Stimulated activated CD8-positive, alpha-beta memory T cell treated with anti-CD3 and anti-CD28 coated beads, Interleukin-12 subunit alpha, Interleukin-12 subunit beta, amount 100 ng/mL, for 24 hours (primary cell): ENCODE measurements around the gene COMTD1.
"Not testable (repeated sequence)": the region's sequence is repeated elsewhere in the genome, so short reads cannot be mapped to it uniquely, and the experiment has no call there.

Experiments
- DNase-seq: peaks from one replicate; pipeline ENCODE4 v3.0.0-alpha.2; 2020; ENCODE audit errors: extremely low read depth

COMTD1 gene

DNA sequence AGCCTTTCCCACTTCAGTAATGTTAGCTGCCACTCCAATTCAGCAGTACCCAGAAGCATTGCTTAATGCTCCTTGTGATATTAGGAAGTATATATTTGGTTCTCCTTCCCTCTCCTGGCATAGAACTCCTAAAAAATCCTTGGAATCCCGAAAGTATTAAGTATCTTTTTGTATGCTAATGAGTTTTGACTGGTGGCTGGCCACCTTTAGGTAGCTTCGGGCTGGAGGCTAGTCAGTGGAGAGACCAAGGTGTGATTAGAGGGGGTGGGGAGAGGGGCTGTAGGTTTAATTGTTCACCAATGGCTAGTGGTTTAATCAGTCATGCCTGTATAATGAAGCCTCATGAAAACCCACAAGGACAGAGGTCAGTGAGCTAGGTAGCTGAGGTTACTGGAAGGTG, 12.2 kb downstream of the COMTD1 start:
- no peak for DNase-seq

DNA sequence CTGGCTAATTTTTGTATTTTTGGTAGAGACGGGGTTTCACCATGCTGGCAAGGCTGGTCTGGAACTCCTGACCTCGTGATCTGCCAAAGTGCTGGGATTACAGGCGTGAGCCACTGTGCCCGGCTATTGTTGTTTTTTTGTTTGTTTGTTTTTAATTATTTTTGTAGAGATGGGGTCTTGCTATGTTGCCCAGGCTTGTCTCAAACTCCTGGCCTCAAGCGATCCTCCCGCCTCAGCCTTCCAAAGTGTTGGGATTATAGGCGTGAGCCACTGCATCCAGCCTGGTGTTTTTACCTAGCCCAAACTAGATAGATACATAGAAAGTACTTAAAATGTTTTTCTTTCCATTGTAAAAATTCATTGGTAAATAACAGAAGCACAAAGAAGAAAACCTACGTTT, 14.3 kb downstream of the COMTD1 start:
- not testable (repeated sequence) for DNase-seq

- no peak for DNase-seq
Measured at GRCh38 chr10:75220274-75220673, 15.5 kb downstream of the COMTD1 start.

DNA sequence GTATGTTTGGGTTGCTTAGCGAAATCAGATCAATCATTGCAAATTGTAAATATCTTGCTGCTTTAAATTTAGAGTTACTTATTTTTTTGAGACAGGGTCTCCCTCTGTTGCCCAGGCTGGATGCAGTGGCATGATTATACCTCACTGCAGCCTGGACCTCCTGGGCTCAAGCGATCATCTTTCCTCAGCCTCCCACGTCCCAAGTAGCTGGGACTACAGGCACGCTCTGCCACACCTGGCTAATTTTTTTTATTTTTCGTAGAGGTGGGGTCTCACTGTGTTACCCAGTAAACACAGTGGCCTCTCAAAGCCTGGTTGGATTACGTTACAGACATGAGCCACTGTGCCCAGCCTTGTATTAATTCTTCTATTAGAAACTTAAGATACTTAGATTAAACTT, 23.4 kb downstream of the COMTD1 start:
- no peak for DNase-seq

- DNase-seq: no peak
Measured at GRCh38 chr10:75211007-75211691, 24.6 kb downstream of the COMTD1 start.

DNA sequence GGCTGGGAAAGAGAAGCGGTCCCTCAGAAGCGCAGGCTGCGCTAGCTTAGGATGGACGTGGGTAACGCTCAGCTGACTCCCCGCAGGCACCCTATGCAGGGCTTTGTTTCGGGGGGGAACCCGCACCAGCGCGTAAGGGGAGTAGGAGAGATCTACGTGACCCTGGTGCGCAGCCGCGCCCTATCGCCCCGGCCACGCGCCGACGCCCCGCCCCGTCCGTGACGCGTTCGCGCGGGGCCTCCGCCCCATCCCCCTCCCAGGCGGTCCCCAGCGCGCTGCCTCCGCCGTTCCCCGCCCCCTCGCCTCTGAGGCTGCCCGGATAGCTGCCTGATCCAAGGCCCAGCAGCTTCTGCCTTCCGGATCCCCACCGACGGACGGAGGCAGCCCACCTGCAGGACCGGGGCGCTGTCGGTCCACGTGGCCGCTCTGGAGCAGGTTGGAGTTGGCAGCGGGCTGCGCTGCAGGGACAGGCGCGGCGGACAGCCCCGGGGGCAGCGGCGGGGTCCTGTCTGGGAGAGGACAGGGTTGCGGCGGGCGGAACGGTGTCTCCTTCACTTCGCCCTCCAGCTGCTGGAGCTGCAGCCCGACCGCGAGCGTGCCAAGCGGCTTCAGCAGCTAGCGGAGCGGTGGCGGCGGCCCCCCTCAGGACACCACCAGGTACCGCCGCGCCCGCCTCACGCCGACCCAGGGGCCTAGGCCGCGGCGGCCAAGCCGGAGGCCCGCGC, 25.3 kb downstream of the COMTD1 start, which contains the start of gene VDAC2:
TSS of gene VDAC2 (plus strand) at position 515 of the 725 bp plus-strand sequence. CDS start 363 bp downstream, outside the sequence.
- peak; percentile 90 for DNase-seq

GRCh38 chr10:75209921-75210281, 25.9 kb downstream of the COMTD1 start:
- no peak for DNase-seq

DNA sequence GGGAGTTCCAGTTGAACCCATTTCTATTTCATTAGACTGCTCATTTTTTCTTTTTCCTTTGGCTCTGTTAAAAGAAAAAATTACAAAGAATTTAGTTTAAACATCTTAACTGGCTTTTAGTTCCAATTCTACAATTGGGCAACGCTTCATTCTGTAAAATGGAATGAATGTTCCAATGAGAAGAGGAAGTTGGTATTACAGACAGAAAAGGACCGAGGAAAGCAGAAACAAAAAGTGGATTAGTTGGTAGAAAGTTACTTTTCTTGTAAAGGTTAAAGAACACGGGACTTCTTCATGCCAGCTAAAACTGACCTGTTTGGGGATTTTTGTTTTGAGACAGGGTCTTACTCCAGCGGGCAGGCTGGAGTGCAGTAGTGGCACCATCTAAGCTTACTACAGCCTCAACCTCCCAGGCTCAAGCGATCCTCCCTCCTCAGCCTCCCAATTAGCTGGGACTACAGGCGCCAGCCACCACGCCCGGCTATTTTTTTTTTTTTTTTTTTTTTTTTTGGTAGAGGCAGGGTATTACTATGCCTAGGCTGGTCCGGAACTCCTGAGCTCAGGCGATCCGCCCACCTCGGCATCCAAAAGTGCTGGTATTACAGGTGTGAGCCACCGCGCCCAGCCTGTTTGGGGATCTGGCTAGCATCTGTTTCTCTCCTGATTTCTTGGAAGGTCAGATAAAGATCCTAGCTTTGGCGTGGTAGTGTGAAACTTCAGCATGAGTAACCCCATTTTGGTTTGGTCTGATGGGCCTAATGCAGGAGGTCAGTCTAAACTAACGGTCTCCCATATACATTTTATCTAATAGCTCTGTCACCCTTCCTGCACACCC, 26.5 kb downstream of the COMTD1 start:
- DNase-seq: no peak

DNA sequence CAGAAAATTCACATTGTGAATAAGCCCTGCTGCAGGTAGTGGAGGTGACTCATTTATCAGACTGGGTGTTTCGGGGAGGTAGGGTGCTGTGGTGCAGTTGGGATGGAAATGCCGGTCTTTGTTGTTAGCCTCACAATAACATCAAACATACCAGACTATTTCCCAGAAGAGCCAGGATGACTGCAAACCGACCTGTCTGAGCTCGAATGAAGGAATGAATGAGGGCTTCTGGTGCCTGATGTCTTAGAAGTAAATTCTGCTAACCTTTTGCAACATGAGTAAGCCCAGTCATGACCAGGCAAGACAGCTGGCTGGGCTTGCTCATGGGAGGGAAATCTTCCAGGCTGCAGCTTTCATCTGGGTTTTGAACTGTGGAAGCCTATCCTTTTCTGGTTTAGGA, 27.6 kb downstream of the COMTD1 start:
- DNase-seq: no peak

- no peak for DNase-seq
Measured at GRCh38 chr10:75207857-75208144, 28.0 kb downstream of the COMTD1 start.

- DNase-seq: no peak
Measured at GRCh38 chr10:75207079-75207856, 28.5 kb downstream of the COMTD1 start.

DNA sequence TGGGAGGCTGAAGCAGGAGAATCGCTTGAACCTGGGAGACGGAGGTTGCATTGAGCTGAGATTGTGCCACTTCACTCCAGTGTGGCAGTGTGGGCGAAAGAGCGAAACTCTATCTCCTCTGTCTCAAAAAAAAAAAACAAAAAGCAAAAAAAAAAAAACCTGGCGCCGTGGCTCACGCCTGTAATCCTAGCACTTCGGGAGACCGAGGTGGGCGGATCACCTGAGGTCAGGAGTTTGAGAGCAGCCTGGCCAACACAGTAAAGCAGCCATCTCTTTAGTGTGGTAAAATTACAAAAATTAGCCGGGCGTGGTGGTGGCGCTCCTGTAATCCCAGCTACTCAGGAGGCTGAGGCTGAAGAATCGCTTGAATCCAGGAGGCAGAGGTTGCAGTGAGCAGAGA, 29.1 kb downstream of the COMTD1 start:
- not testable (repeated sequence) for DNase-seq

DNA sequence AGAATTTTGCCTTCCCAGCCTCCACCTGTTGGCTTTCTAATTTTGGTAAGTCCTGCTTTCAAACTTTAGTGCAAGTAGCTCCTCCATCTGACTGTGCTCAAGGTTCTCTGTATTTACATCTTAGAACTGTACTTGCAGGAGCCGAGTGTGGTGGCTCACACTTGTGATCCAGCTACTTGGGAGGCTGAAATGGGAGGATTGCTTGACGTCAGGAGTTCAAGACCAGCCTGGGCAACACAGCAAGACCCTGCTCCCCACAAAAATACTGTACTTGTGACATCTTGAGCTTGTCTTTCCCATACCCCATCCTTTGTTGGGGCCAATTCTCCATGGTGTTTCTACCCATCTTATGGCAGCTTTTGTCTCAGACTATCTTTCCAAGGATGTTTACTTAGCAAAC, 29.8 kb downstream of the COMTD1 start:
- no peak for DNase-seq

GRCh38 chr10:75203724-75204123, 32.0 kb downstream of the COMTD1 start:
- no peak for DNase-seq

DNA sequence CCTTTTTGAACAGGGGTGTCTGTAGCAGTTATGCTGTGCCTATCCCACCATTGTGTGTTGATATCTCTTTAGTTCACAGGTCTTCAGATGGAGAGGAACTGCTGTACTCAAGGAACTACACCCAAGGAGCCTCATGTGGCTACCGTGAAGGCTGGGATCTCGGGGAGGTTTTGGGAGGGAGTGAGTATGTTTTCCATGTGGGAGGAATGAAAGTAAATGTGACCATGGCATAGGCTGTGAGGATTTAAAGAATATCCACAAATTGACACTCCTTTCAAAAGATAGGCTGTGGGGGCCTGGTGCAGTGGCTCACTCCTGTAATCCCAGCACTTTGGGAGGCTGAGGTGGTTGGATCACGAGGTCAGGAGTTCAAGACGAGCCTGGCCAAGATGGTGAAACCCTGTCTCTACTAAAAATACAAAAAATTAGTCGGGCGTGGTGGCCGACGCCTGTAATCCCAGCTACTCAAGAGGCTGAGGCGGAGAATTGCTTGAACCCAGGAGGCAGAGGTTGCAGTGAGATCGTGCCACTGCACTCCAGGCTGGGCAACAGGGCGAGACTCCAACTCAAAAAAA, 32.6 kb downstream of the COMTD1 start:
- not testable (repeated sequence) for DNase-seq

- DNase-seq: no peak
Measured at GRCh38 chr10:75202321-75203045, 33.3 kb downstream of the COMTD1 start.

DNA sequence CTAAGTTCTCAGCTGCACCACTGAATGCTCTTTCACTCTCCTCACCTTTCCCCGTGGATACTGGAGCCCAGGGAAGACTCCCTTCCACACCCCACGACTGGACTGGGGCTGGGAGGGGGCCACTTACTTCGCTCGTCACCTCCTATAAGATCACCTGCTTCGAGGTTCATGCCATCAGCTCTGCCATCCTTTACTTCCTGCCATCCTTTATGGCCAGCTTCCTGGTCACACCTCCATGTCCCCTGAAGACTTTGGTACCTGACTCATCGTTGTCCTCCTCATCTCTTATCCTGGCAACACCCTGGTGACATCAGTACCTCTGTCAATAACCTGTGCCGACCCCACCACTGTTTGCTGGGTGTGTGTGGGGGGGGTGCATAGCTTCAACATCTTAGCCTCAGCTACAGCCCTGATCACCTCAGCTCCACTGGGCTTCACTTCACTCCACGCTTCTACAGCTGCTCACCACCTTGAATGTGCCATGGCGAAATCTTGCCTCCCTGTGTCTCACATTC, 33.9 kb downstream of the COMTD1 start:
- DNase-seq: no peak

GRCh38 chr10:75199949-75200348, 35.8 kb downstream of the COMTD1 start:
- DNase-seq: not testable (repeated sequence)

DNA sequence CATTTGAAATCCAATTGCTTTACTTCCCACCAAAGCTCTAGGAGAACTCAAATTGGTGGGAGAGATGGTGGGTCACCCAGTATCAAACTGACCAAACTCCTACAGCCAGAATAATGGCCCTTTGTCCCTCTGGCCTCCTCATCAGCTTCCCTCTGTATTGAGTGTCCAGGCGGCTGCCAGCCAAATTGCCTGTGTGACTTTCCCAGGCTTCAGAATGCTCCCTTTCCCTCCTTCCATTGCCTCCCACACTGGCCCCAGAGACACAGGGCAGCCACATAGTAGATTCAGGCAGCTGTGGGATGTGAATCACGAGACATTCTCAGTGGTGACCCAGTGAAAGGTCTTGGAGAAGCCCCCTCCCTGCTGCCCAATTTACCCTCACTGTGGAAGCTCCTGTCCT, 37.9 kb downstream of the COMTD1 start:
- no peak for DNase-seq

DNA sequence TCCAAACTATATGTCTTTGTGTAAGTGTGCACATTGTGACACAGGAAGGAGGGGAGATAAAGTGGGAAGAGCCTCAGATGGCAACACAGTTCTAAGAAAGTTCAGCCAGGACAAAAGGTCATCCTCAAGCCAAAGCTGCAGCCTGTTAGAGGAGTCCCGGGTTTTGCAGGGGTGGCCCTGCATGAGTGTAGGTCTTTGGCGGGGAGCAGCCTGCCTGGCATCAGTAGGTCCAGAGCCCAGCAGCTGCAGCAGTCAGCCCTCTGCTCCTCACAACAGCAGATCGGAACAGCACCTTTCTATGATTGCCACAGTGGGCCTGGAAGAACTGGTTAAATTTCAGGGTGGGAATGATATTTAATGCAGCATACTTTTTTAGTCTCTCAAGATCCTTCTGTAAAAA, 38.7 kb downstream of the COMTD1 start:
- DNase-seq: no peak
